GM21447 (cell line): ENCODE data around the gene FAM50A.

Source experiments
- ATAC-seq: cut with Tn5 transposase; IDR thresholded peaks from one replicate; pipeline ENCODE4 v1.9.1; 2021; ENCODE audit not compliant: unreplicated experiment

Gene FAM50A

GRCh38 chrX:154437971-154438893, 5.7 kb upstream of the FAM50A start:
- ATAC-seq = no peak

- no peak for ATAC-seq
Observed at GRCh38 chrX:154439841-154440240, 4.1 kb upstream of the FAM50A start.

GRCh38 chrX:154440623-154441357, 3.2 kb upstream of the FAM50A start:
- no peak for ATAC-seq

GRCh38 chrX:154441564-154441963, 2.4 kb upstream of the FAM50A start:
- ATAC-seq = no peak

GRCh38 chrX:154441984-154442707, 1.8 kb upstream of the FAM50A start:
- ATAC-seq = no peak

GRCh38 chrX:154443479-154443910, 446 bp upstream of the FAM50A start:
- no peak for ATAC-seq

GRCh38 chrX:154444755-154445246, 860 bp downstream of the FAM50A start:
- no peak for ATAC-seq

- ATAC-seq = no peak
Observed at GRCh38 chrX:154445776-154446175, 1.8 kb downstream of the FAM50A start.

GRCh38 chrX:154446430-154446829, 2.5 kb downstream of the FAM50A start:
- no peak for ATAC-seq

GRCh38 chrX:154448484-154448883, 4.5 kb downstream of the FAM50A start:
- no peak for ATAC-seq

- ATAC-seq = no peak
Observed at GRCh38 chrX:154449618-154450017, 5.7 kb downstream of the FAM50A start.

GRCh38 chrX:154450312-154450711, 6.4 kb downstream of the FAM50A start:
- no peak for ATAC-seq

- no peak for ATAC-seq
Observed at GRCh38 chrX:154452823-154453222, 8.9 kb downstream of the FAM50A start.

- peak; percentile 55 for ATAC-seq
Observed at GRCh38 chrX:154457491-154458115, 13.7 kb downstream of the FAM50A start.

- peak; percentile 55 for ATAC-seq
Observed at GRCh38 chrX:154458116-154458953, 14.4 kb downstream of the FAM50A start, which contains the start of gene PLXNA3. Gene PLXNA3, plus strand, starts transcription at chrX:154458281. Its CDS starts 1,903 bp downstream, at chrX:154460184.

- ATAC-seq = no peak
Observed at GRCh38 chrX:154458954-154459778, 15.2 kb downstream of the FAM50A start.

- no peak for ATAC-seq
Observed at GRCh38 chrX:154459832-154460231, 15.9 kb downstream of the FAM50A start.

GRCh38 chrX:154460326-154460725, 16.4 kb downstream of the FAM50A start:
- no peak for ATAC-seq

GRCh38 chrX:154462396-154462795, 18.5 kb downstream of the FAM50A start:
- ATAC-seq = no peak
